Activated naive CD8-positive, alpha-beta T cell treated with anti-CD3 and anti-CD28 coated beads, Interleukin-2, amount 50 U/mL, for 24 hours (primary cell): ENCODE measurements around the gene RNF214.
"Not testable (repeated sequence)": the region's sequence is repeated elsewhere in the genome, so short reads cannot be mapped to it uniquely, and the experiment has no call there.

Experiments used
- ATAC-seq: fragments of 150-1000 bp; cut with Tn5 transposase; one replicate; pipeline ENCODE4 v1.10.0; 2021
- DNase-seq: peaks from one replicate; pipeline ENCODE4 v3.0.0; 2021
- H3K27ac Mint-ChIP-seq: one replicate; pipeline ENCODE4 v1.8.0; 2021; ENCODE audit warnings: mild to moderate bottlenecking, mixed read lengths
- H3K27me3 Mint-ChIP-seq: one replicate; pipeline ENCODE4 v1.8.0; 2021; ENCODE audit warnings: mixed read lengths
- H3K36me3 Mint-ChIP-seq: one replicate; pipeline ENCODE4 v1.8.0; 2021; ENCODE audit warnings: low read depth, mixed read lengths
- H3K4me1 Mint-ChIP-seq: one replicate; pipeline ENCODE4 v1.8.0; 2021; ENCODE audit warnings: mixed read lengths
- H3K4me3 Mint-ChIP-seq: one replicate; pipeline ENCODE4 v1.8.0; 2021; ENCODE audit warnings: mild to moderate bottlenecking, moderate library complexity, mixed read lengths
- H3K9me3 Mint-ChIP-seq: one replicate; pipeline ENCODE4 v1.8.0; 2021; ENCODE audit warnings: mixed read lengths

RNF214 gene

GRCh38 chr11:117230286-117230961, 2.0 kb upstream of the RNF214 start:
- Mint-ChIP-seq H3K4me1 (peaks cover 44% of the 10 kb centered on the region), H3K36me3 (peaks cover 34% of the 10 kb centered on the region), H3K27me3 (no peaks in the 10 kb centered on the region)

GRCh38 chr11:117230999-117231841, 1.3 kb upstream of the RNF214 start:
- Mint-ChIP-seq H3K27me3 (no peaks in the 10 kb centered on the region), H3K27ac (peak overlapping the region; percentile 100), H3K9me3 (no peaks in the 10 kb centered on the region), H3K4me3 (peak overlapping the region; percentile 96), H3K36me3 (peaks cover 33% of the 10 kb centered on the region), H3K4me1 (peaks cover 44% of the 10 kb centered on the region)
- ATAC-seq (no peak), DNase-seq (peak; percentile 10)

More at GRCh38 chr11:117230286-117230961, 2.0 kb upstream of the RNF214 start:
- H3K9me3 Mint-ChIP-seq: no peaks in the 10 kb centered on the region
- peak; percentile 68 for ATAC-seq
- H3K27ac Mint-ChIP-seq: peak overlapping the region; percentile 100
- DNase-seq: peak; percentile 55
- H3K4me3 Mint-ChIP-seq: peak overlapping the region; percentile 96

GRCh38 chr11:117231842-117232091, 704 bp upstream of the RNF214 start, which contains the start of gene PCSK7:
TSS of gene PCSK7 (minus strand) at chr11:117232073. CDS start at chr11:117229844, 2,229 bp downstream.
- no peaks in the 10 kb centered on the region for H3K27me3 Mint-ChIP-seq

GRCh38 chr11:117232911-117233409, 489 bp downstream of the RNF214 start:
- ATAC-seq (no peak), DNase-seq (peak; percentile 9)
- peak overlapping the region; percentile 79 for H3K27ac Mint-ChIP-seq
- peaks cover 39% of the 10 kb centered on the region for H3K4me1 Mint-ChIP-seq
- no peaks in the 10 kb centered on the region for H3K9me3 Mint-ChIP-seq
- H3K27me3 Mint-ChIP-seq: no peaks in the 10 kb centered on the region
- peaks cover 30% of the 10 kb centered on the region for H3K36me3 Mint-ChIP-seq
- H3K4me3 Mint-ChIP-seq: peak overlapping the region; percentile 83

More at GRCh38 chr11:117231842-117232091, 704 bp upstream of the RNF214 start, which contains the start of gene PCSK7:
- Mint-ChIP-seq H3K4me1 (peaks cover 40% of the 10 kb centered on the region), H3K9me3 (no peaks in the 10 kb centered on the region), H3K27ac (peak within 1 kb of the TSS; percentile 100), H3K4me3 (peak within 1 kb of the TSS; percentile 96), H3K36me3 (peaks cover 33% of the 10 kb centered on the region)
- DNase-seq (peak; percentile 79), ATAC-seq (no peak)

- DNase-seq (no peak), ATAC-seq (no peak)
- Mint-ChIP-seq H3K9me3 (no peaks in the 10 kb centered on the region), H3K4me3 (no peak overlapping the region), H3K36me3 (peaks cover 13% of the 10 kb centered on the region), H3K4me1 (peaks cover 11% of the 10 kb centered on the region), H3K27ac (no peak overlapping the region), H3K27me3 (no peaks in the 10 kb centered on the region)
These were observed 5.8 kb downstream of the RNF214 start for GRCh38 chr11:117238221-117238620.

- H3K27ac Mint-ChIP-seq: no peak overlapping the region
- no peaks in the 10 kb centered on the region for H3K27me3 Mint-ChIP-seq
- ATAC-seq (no peak), DNase-seq (no peak)
- no peaks in the 10 kb centered on the region for H3K9me3 Mint-ChIP-seq
- H3K4me1 Mint-ChIP-seq: peaks cover 2% of the 10 kb centered on the region
- peaks cover 16% of the 10 kb centered on the region for H3K36me3 Mint-ChIP-seq
- no peak overlapping the region for H3K4me3 Mint-ChIP-seq
These were observed 6.8 kb downstream of the RNF214 start for GRCh38 chr11:117239295-117239694.

- H3K9me3 Mint-ChIP-seq: no peaks in the 10 kb centered on the region
- H3K27ac Mint-ChIP-seq: no peak overlapping the region
- H3K4me1 Mint-ChIP-seq: no peaks in the 10 kb centered on the region
- no peaks in the 10 kb centered on the region for H3K27me3 Mint-ChIP-seq
- DNase-seq (no peak), ATAC-seq (no peak)
- no peak overlapping the region for H3K4me3 Mint-ChIP-seq
- H3K36me3 Mint-ChIP-seq: peaks cover 32% of the 10 kb centered on the region
These were observed 15.9 kb downstream of the RNF214 start for GRCh38 chr11:117248341-117248740.

- Mint-ChIP-seq H3K4me1 (no peaks in the 10 kb centered on the region), H3K27ac (no peak overlapping the region), H3K27me3 (no peaks in the 10 kb centered on the region), H3K9me3 (no peaks in the 10 kb centered on the region), H3K36me3 (peaks cover 32% of the 10 kb centered on the region), H3K4me3 (no peak overlapping the region)
- no peak for ATAC-seq
- no peak for DNase-seq
These were observed 17.1 kb downstream of the RNF214 start for GRCh38 chr11:117249571-117249970.

- H3K36me3 Mint-ChIP-seq: peaks cover 25% of the 10 kb centered on the region
- ATAC-seq (no peak), DNase-seq (no peak)
- no peak overlapping the region for H3K4me3 Mint-ChIP-seq
- peaks cover 1% of the 10 kb centered on the region for H3K4me1 Mint-ChIP-seq
- H3K9me3 Mint-ChIP-seq: no peaks in the 10 kb centered on the region
- H3K27me3 Mint-ChIP-seq: no peaks in the 10 kb centered on the region
- no peak overlapping the region for H3K27ac Mint-ChIP-seq
These were observed 19.0 kb downstream of the RNF214 start for GRCh38 chr11:117251506-117251905.

GRCh38 chr11:117255966-117256365, 23.5 kb downstream of the RNF214 start:
- no peak overlapping the region for H3K27ac Mint-ChIP-seq
- no peak overlapping the region for H3K4me3 Mint-ChIP-seq
- H3K27me3 Mint-ChIP-seq: no peaks in the 10 kb centered on the region
- H3K9me3 Mint-ChIP-seq: no peaks in the 10 kb centered on the region
- no peak for DNase-seq
- peaks cover 4% of the 10 kb centered on the region for H3K4me1 Mint-ChIP-seq
- peaks cover 10% of the 10 kb centered on the region for H3K36me3 Mint-ChIP-seq
- no peak for ATAC-seq

- H3K27ac Mint-ChIP-seq: no peak overlapping the region
- H3K27me3 Mint-ChIP-seq: no peaks in the 10 kb centered on the region
- ATAC-seq (peak; percentile 81), DNase-seq (no peak)
- peaks cover 4% of the 10 kb centered on the region for H3K4me1 Mint-ChIP-seq
- no peak overlapping the region for H3K4me3 Mint-ChIP-seq
- no peaks in the 10 kb centered on the region for H3K9me3 Mint-ChIP-seq
- H3K36me3 Mint-ChIP-seq: peaks cover 9% of the 10 kb centered on the region
These were observed 24.1 kb downstream of the RNF214 start for GRCh38 chr11:117256573-117256972.

GRCh38 chr11:117258576-117258975, 26.1 kb downstream of the RNF214 start:
- H3K27me3 Mint-ChIP-seq: no peaks in the 10 kb centered on the region
- H3K4me3 Mint-ChIP-seq: no peak overlapping the region
- peaks cover 12% of the 10 kb centered on the region for H3K36me3 Mint-ChIP-seq
- DNase-seq: no peak
- peaks cover 4% of the 10 kb centered on the region for H3K4me1 Mint-ChIP-seq
- no peak for ATAC-seq
- no peaks in the 10 kb centered on the region for H3K9me3 Mint-ChIP-seq
- no peak overlapping the region for H3K27ac Mint-ChIP-seq

- H3K4me1 Mint-ChIP-seq: peaks cover 4% of the 10 kb centered on the region
- no peak for ATAC-seq
- H3K27ac Mint-ChIP-seq: no peak overlapping the region
- H3K36me3 Mint-ChIP-seq: peaks cover 9% of the 10 kb centered on the region
- no peaks in the 10 kb centered on the region for H3K27me3 Mint-ChIP-seq
- no peaks in the 10 kb centered on the region for H3K9me3 Mint-ChIP-seq
- DNase-seq: no peak
- H3K4me3 Mint-ChIP-seq: no peak overlapping the region
These were observed 26.9 kb downstream of the RNF214 start for GRCh38 chr11:117259417-117259816.

- H3K27ac Mint-ChIP-seq, H3K36me3 Mint-ChIP-seq, H3K4me1 Mint-ChIP-seq, H3K9me3 Mint-ChIP-seq, H3K4me3 Mint-ChIP-seq, H3K27me3 Mint-ChIP-seq, DNase-seq, ATAC-seq: not testable (repeated sequence)
These were observed 32.3 kb downstream of the RNF214 start for GRCh38 chr11:117264624-117265323.
